H1 (cell line): ENCODE measurements around the gene PHF13. TPM values are rescaled to one million over a fixed set of nuclear protein-coding genes. Genes with fewer than 3 reads are reported as not detected.
A peak's percentile ranks its signal among the peaks of the same experiment; 100 is the strongest.

Experiments used
- EGR1 ChIP-seq: IDR thresholded peaks from 2 replicates; pipeline ENCODE4 v1.6.1; 2011; ENCODE audit warnings: low read depth, low read length, borderline replicate concordance
- JUND ChIP-seq: IDR thresholded peaks from 2 replicates; pipeline ENCODE4 v1.6.1; 2011; ENCODE audit warnings: mild to moderate bottlenecking, improper control_type of control experiment, low read length
- NRF1 ChIP-seq: IDR thresholded peaks from 2 replicates; pipeline ENCODE4 v1.6.1; 2011; ENCODE audit warnings: mild to moderate bottlenecking, low read depth, low read length, improper control_type of control experiment
- PHF8 ChIP-seq: fragments of 200-600 bp; sonication (generic); conservative IDR thresholded peaks from 2 replicates; pipeline ENCODE4 v1.7.1; 2012; ENCODE audit warnings: low read depth, mild to moderate bottlenecking, inconsistent platforms, low read length, moderate library complexity
- POLR2A ChIP-seq, 2 experiments: IDR thresholded peaks; 1 replicate in 1 of 2; 2 replicates in 1 of 2; pipeline ENCODE4 v1.6.1; 2011; ENCODE audit warnings: low read depth in 2 of 2, low read length in 2 of 2, mild to moderate bottlenecking in 2 of 2; ENCODE audit errors: control extremely low read depth in 1 of 2
- SIX5 ChIP-seq: IDR thresholded peaks from 2 replicates; pipeline ENCODE4 v1.6.1; 2011; ENCODE audit warnings: mild to moderate bottlenecking, low read depth, low read length
- SP4 ChIP-seq: IDR thresholded peaks from 2 replicates; pipeline ENCODE4 v1.6.1; 2012; ENCODE audit warnings: low read length, inconsistent platforms
- SRF ChIP-seq: IDR thresholded peaks from 2 replicates; pipeline ENCODE4 v1.6.1; 2011; ENCODE audit warnings: mild to moderate bottlenecking, low read depth, low read length, moderate library complexity
- TAF7 ChIP-seq: optimal IDR thresholded peaks from 2 replicates; pipeline ENCODE3; 2011; ENCODE audit warnings: low read depth, mild to moderate bottlenecking, inconsistent platforms, low read length, moderate library complexity, borderline replicate concordance
- polyA plus RNA-seq, 7 experiments: library from polyadenylated mRNA; depleted of rRNA in 3 of 7; stranded (reverse) in 5 of 7; unstranded in 2 of 7; fragments of >200 nt in 5 of 7; fragments of 200-250 nt in 2 of 7; gene quantifications; 1 replicate in 5 of 7; 2 replicates in 1 of 7; 4 replicates in 1 of 7; pipeline versions ENCODE4 v1.2.1 to v1.2.3, GENCODE V29; 2011 to 2013; ENCODE audit warnings: missing spikeins in 2 of 7, mixed read lengths in 2 of 7
- total RNA-seq: library from RNA; stranded (reverse); fragmentation: NEBNext Ultra II Directional; extraction: Animal tissue kit (Norgen Biotek cat#: 25700); gene quantifications from 2 replicates; pipeline ENCODE4 v1.2.1, GENCODE V29; 2021

The PHF13 gene
- total and polyA plus RNA-seq, 2 of the 8 experiments (the other 6 are each of a cell fraction or from before 2014, with no cell fraction given), result 11.7 to 39.6 TPM

DNA sequence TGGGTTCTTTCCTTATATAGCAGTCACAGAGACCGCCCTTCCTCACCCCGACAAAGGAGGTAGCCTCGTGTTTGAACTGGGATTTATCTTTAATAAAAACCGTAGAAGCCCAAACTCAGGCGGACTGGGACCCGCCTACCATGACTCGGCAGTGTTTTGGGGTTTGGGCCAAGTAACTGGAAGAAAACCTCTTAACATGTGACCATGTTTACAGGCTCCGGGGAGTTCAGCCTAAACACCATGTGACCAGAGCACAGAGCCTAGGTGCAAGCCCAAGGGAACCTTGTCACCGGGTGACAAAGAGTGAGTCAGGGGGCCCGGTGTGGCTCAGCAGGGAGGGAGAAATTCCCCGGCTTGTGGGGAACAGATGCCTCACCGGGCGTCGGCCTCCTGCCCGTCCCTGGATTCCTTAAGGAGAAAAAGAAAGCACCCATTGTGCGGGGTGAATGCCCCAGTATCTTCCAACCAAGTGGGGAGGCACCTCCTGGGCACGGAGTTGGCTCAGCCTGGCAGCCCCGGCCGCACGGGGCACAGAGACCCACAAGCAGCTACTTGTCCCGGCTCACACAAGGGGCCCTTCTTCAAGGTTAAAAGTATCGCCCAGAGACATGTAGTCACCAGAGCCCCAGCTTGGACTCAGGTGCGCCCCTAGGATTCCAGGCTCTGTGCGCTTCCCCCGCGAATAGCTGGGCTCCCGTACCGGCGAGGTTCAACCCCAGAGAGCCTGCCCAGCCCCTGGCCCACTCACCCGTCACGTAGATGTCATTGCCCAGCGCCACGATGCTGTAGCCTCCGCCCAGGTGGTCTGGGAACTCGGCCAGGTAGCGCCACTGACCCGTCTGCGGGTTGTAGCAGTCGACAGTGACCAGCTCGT, 12.2 kb upstream of the PHF13 start (continued):
- no peak for TF ChIP-seq NRF1
- TF ChIP-seq PHF8, result 0 out of 2 replicates have a peak, but pooled peaks have one; percentile 15
- no peak for TF ChIP-seq EGR1
- TF ChIP-seq SIX5, result no peak
- TF ChIP-seq POLR2A (IDR thresholded peaks at IDR 0.05; ENCODE audit: control extremely low read depth in 1 of 2, low read depth in 2 of 2, low read length in 2 of 2), result no peak; a peak in 1 of 3 replicates
- no peak for TF ChIP-seq SRF
- no peak for TF ChIP-seq JUND
- no peak for TF ChIP-seq SP4
- TF ChIP-seq TAF7, result no peak
